ENCODE data around the gene MEF2C. TPM values are rescaled to one million over a fixed set of nuclear protein-coding genes. Genes with fewer than 3 reads are reported as not detected.

Gene MEF2C
- polyA plus RNA-seq, 3 donors: 3.3 to 15.6 (median 14.3) TPM

GRCh38 chr5:88677943-88678769, 204.8 kb downstream of the MEF2C start:
- WGBS, 3 donors: 3 to 8% (median 7%) methylated on average over 51 to 56 of the region's 56 CpGs
- no peak overlapping the region for H3K27ac ChIP-seq (ENCODE audit: low read depth, low read length)

GRCh38 chr5:88677376-88677895, 205.5 kb downstream of the MEF2C start:
- no peak overlapping the region for H3K27ac ChIP-seq (ENCODE audit: low read depth, low read length)
- WGBS, 3 donors: 10 to 18% (median 11%) methylated on average over 4 of the region's 4 CpGs

GRCh38 chr5:88676637-88677375, 206.2 kb downstream of the MEF2C start:
- H3K27ac ChIP-seq (ENCODE audit: low read depth, low read length): no peak overlapping the region
- 25 to 28% (median 26%) methylated on average over 8 of the region's 8 CpGs for WGBS, 3 donors

DNA sequence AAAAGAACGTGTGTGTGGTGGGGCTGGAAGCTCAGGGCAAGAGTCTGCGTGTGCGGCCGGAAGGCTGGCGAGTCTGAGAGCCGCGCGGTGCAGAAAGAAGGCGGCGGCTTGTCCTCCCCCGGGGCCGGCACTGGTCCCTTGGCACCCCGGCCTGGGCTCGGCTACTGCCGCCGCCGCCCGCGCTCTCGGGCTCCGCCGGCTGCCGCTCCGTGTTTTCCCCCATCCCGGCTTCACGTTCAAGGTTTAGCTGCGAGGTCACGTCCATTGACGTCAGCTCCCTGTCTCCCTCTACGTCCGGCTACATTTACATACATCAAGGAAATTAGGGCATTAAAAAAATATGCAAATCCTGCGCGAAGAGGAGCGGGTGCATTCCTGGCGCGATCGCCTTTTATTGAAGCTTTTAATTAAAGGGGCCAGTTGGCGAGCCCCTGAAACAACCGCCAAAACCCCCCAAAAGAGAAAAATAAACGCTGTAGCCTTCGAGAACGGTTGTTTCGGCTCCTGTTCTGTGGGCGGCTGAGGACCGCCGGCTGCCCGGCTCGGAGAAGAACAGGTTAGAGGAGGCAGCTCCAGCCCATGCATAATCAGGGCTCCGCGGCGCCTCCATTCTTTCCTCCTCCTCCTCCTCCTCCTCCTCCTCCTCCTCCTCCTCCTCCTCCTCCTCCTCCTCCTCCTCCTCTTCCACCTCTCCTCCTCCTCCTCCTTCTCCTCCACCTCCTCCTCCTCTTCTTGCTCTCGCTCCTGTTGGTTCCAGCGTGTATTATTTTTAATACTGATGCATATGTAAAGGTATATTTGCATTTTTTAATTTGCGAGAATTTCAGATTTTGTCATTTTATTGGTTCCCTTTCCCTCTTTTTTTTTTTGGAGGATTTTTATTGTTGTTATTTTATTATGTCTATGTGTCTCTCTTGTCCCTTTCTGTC, 207.0 kb downstream of the MEF2C start:
- 1 to 3% (median 3%) methylated on average over 52 to 54 of the region's 54 CpGs for WGBS, 3 donors
- H3K27ac ChIP-seq (ENCODE audit: low read depth, low read length): no peak overlapping the region

DNA sequence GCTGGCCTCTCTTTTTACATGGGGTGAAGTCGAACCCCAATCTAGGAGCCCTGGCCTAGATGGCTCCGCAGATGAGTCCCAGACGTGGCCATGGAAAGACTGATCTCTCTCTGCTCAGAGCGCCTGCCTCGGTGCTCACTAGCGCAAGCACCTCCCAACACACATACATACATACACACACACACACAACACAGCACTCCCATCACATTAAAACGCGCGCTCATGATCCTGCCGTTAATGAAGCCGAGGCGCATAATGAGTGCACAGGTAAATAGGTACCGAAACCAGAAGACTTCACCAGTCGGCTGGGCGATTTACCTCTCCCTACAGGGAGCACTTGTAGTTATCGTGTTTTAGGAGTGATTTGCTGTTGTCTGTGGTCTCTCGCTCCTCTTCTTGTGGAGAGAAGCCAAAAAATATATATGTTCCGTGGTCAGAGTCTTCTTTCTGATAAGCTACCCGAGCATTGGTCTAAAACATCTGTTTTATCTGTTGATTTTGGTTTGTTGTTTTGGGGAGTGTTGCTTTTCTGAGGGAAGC, 207.7 kb downstream of the MEF2C start:
- WGBS, 3 donors: 6 to 11% (median 8%) methylated on average over 19 of the region's 19 CpGs
- no peak overlapping the region for H3K27ac ChIP-seq (ENCODE audit: low read depth, low read length)

- WGBS, 3 donors: 1 to 2% (median 2%) methylated on average over 68 to 78 of the region's 78 CpGs
- H3K27ac ChIP-seq (ENCODE audit: low read depth, low read length): no peak overlapping the region
These were observed 208.4 kb downstream of the MEF2C start for GRCh38 chr5:88674356-88675167.

- WGBS, 3 donors: 5 to 9% (median 7%) methylated on average over 15 of the region's 15 CpGs
- no peak overlapping the region for H3K27ac ChIP-seq (ENCODE audit: low read depth, low read length)
These were observed 209.5 kb downstream of the MEF2C start for GRCh38 chr5:88673253-88674105.

- 5 to 11% (median 11%) methylated on average over 39 of the region's 39 CpGs for WGBS, 3 donors
These were observed 210.2 kb downstream of the MEF2C start for GRCh38 chr5:88672644-88673252.

DNA sequence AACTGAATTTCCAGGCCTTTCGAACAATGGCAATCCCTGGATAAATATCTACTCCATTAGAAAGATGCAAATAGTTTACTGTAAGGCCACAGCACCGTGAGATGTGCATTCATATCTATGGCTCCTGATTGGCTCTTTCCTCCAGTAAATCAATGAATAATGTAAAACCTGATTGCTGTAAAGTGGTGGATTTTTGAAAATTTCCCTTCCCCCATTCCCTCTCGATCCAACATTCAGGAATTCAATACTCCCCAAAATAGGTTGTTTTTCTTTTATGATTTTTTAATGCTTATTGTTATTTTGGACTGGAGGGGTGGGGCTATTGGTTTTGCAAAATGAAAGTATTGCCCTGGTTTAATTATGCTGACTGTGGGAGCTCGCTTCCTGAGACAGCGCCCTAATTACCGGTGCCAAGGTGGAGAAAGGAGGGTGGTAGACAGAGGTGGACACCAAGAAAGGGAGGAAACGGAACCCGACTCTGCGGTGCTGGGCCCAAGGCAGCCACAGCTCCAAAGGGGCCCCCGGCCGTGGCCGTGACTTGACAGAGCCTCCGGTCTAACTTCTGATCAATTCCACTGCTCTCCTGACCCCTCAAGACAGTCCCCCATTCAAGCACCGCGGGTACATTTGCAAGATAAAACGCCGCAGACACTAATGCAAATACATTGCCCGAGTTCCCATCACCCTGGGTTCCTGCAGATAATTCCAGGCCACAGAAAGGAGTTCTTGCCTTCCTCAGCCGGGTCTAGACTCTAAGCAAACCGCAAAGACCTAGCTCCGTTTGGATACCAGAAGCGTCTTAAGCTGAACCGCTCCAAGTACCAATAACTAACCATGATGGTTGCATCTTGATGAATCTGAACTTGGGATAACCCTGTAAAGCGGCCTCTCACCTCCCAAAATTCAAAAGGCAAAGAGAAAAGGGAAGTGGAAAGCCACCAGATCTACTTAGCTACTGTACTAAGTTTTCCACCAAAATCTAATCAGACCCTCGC, 211.2 kb downstream of the MEF2C start:
- 5 to 10% (median 8%) methylated on average over 25 of the region's 25 CpGs for WGBS, 3 donors
- H3K27ac ChIP-seq (ENCODE audit: low read depth, low read length): no peak overlapping the region

More at GRCh38 chr5:88672644-88673252, 210.2 kb downstream of the MEF2C start:
- H3K27ac ChIP-seq (ENCODE audit: low read depth, low read length): no peak overlapping the region

GRCh38 chr5:88671106-88671504, 211.9 kb downstream of the MEF2C start:
- 4 to 13% (median 6%) methylated on average over 1 of the region's 1 CpG for WGBS, 3 donors
- H3K27ac ChIP-seq (ENCODE audit: low read depth, low read length): no peak overlapping the region

DNA sequence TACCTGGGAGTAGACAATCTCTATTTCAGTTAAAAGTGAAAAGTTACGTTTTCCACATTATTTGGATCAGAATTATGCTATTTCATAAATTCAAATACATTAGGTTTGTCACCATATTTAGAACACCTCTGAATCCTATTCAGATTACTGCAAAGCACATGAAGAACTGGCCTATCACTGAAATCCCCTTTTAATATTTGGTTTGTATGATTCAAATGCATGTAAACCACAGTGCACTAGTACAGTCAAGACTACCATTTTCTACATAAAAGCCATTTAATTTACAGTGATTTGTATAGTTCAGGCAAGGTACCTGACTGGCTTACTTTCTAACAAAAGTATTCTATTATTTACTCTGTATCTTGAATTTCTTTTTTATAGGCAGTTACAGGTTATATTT, 212.5 kb downstream of the MEF2C start:
- no peak overlapping the region for H3K27ac ChIP-seq (ENCODE audit: low read depth, low read length)
- 38 to 75% (median 72%) methylated on average over 1 of the region's 1 CpG for WGBS, 3 donors

DNA sequence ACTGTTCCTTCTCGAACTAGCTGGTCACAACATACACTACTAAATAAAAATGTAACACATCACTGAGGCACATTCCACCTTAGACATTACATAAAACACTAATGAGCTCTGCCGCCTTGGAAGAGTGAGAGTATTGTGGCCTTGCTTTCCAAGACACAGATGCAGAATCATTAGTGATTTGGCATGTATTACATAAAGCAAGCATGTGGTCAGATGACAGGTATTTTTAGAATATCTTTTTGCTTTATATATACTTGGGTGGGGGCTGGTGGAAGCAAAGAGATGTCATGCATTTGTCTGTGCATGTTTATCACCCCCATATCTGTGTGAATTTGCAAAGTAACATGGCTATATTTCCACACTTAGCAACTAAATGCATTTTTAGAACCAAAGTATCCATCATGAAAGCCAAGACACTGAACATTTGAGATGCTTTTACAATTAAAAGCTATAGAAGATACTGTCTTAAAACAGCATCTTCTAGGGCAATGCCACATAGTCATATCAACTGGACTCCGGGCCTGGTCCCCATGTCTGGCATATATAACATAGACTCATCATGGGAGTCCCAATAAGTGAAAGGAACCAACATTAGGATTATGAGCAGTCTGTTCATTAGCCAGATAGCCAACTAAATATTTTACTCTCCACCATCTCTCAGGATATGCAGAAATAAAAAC, 213.5 kb downstream of the MEF2C start:
- WGBS, 3 donors: 42 to 53% (median 52%) methylated on average over 3 of the region's 3 CpGs
- no peak overlapping the region for H3K27ac ChIP-seq (ENCODE audit: low read depth, low read length)

DNA sequence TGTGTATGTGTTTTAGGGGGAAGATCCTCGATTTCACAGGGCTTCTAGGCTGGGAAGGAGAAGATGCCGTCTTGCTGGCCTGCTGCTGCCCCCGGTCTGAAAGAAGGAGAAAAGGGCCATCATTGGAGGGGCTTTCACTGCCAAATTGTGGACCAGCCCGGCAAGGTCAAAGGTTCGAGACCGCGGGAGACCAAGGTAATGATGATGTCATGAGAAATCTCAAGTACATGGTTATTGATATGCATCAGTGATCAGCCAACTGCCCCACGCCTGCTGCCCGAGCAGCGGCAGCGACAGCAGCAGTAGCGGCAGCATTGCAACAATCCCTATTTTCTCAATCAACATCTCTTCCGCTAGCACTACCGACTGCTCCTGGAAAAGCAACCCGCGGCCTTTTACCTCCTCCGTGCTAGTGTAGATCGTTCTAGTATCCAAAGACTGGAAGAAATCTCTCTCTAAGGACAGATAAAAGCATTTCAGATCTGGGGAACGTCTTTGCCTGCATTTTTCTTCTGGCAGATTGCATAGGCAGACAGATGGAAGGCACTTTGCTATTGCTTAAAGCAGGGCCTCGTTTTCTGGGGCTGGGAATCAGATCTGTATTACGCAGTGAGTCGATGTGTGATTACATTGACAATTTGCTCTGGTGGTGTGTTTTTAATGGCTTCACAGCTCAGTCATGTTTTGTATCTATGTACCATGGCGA, 215.3 kb downstream of the MEF2C start:
- no peak overlapping the region for H3K27ac ChIP-seq (ENCODE audit: low read depth, low read length)
- 5 to 8% (median 6%) methylated on average over 23 of the region's 23 CpGs for WGBS, 3 donors
